T-helper 17 cell (primary cell): ENCODE results near the gene PSD4. TPM values are rescaled to one million over a fixed set of nuclear protein-coding genes. Genes with fewer than 3 reads are reported as not detected.
A peak's percentile ranks its signal among the peaks of the same experiment; 100 is the strongest.

Source experiments
- ATAC-seq: fragments of 150-1000 bp; cut with Tn5 transposase; 2 replicates; pipeline ENCODE4 v1.10.0; 2021; ENCODE audit warnings: mild to moderate bottlenecking, moderate library complexity
- DNase-seq, 3 donors: peaks; one replicate each; pipeline versions ENCODE4 v3.0.0 to v3.0.0-alpha.2; 2020 to 2021
- H3K9me3 ChIP-seq: one replicate; pipeline ENCODE4 v1.7.0; 2013; ENCODE audit warnings: low read length, mild to moderate bottlenecking; ENCODE audit not compliant: control insufficient read depth, poor library complexity, severe bottlenecking
- H3K27ac Mint-ChIP-seq: one replicate; pipeline ENCODE4 v1.8.0; 2022; ENCODE audit warnings: mild to moderate bottlenecking, moderate library complexity, mixed read lengths
- H3K27me3 Mint-ChIP-seq: one replicate; pipeline ENCODE4 v1.8.0; 2022; ENCODE audit warnings: mixed read lengths
- H3K36me3 Mint-ChIP-seq: one replicate; pipeline ENCODE4 v1.8.0; 2022; ENCODE audit warnings: low read depth, mixed read lengths
- H3K4me1 Mint-ChIP-seq: one replicate; pipeline ENCODE4 v1.8.0; 2022; ENCODE audit warnings: mild to moderate bottlenecking, mixed read lengths
- H3K4me3 Mint-ChIP-seq: one replicate; pipeline ENCODE4 v1.8.0; 2022; ENCODE audit warnings: mild to moderate bottlenecking, moderate library complexity, mixed read lengths
- total RNA-seq, 4 donors: library from RNA in 2 of 4; stranded (reverse) in 2 of 4; gene quantifications; one replicate each; pipeline ENCODE4 v1.2.3 and lab custom pipeline; 2022 to 2026

PSD4 gene
- total RNA-seq, 2 donors from 2014 or later, result 141 to 160 TPM

GRCh38 chr2:113178891-113179290 is 5.1 kb downstream of the PSD4 start:
- DNase-seq, result no peak
- Mint-ChIP-seq H3K27me3 (no peaks in the 10 kb centered on the region), H3K4me3 (peak overlapping the region; percentile 88), H3K4me1 (peaks cover 65% of the 10 kb centered on the region), H3K36me3 (peaks cover 3% of the 10 kb centered on the region), H3K27ac (peak overlapping the region; percentile 95)
- H3K9me3 ChIP-seq, result no peaks in the 10 kb centered on the region
- no peak for ATAC-seq

- no peaks in the 10 kb centered on the region for H3K27me3 Mint-ChIP-seq
Observed at GRCh38 chr2:113179446-113180045, 5.8 kb downstream of the PSD4 start.

GRCh38 chr2:113180131-113180946 is 6.6 kb downstream of the PSD4 start:
- Mint-ChIP-seq H3K4me1 (peaks cover 66% of the 10 kb centered on the region), H3K4me3 (peak overlapping the region; percentile 80), H3K27me3 (no peaks in the 10 kb centered on the region), H3K36me3 (peaks cover 4% of the 10 kb centered on the region), H3K27ac (peak overlapping the region; percentile 95)
- no peak for DNase-seq
- no peak for ATAC-seq
- H3K9me3 ChIP-seq, result no peaks in the 10 kb centered on the region

More at GRCh38 chr2:113179446-113180045, 5.8 kb downstream of the PSD4 start:
- peak overlapping the region; percentile 88 for H3K4me3 Mint-ChIP-seq
- ATAC-seq (no peak), DNase-seq (no peak)
- H3K4me1 Mint-ChIP-seq, result peaks cover 64% of the 10 kb centered on the region
- H3K36me3 Mint-ChIP-seq, result peaks cover 4% of the 10 kb centered on the region
- H3K27ac Mint-ChIP-seq, result peak overlapping the region; percentile 95
- no peaks in the 10 kb centered on the region for H3K9me3 ChIP-seq

- peak overlapping the region; percentile 80 for H3K4me3 Mint-ChIP-seq
- peak overlapping the region; percentile 95 for H3K27ac Mint-ChIP-seq
- peak; percentile 62 for ATAC-seq
- H3K4me1 Mint-ChIP-seq, result peaks cover 71% of the 10 kb centered on the region
- DNase-seq, result no peak
- no peaks in the 10 kb centered on the region for H3K27me3 Mint-ChIP-seq
- H3K9me3 ChIP-seq, result no peaks in the 10 kb centered on the region
- H3K36me3 Mint-ChIP-seq, result peaks cover 6% of the 10 kb centered on the region
Observed at GRCh38 chr2:113181258-113182051, 7.7 kb downstream of the PSD4 start.

GRCh38 chr2:113182471-113183260 is 8.9 kb downstream of the PSD4 start:
- no peaks in the 10 kb centered on the region for H3K9me3 ChIP-seq
- Mint-ChIP-seq H3K27ac (peak overlapping the region; percentile 95), H3K27me3 (no peaks in the 10 kb centered on the region), H3K4me1 (peaks cover 70% of the 10 kb centered on the region), H3K4me3 (no peak overlapping the region), H3K36me3 (peaks cover 9% of the 10 kb centered on the region)
- DNase-seq (no peak), ATAC-seq (no peak)

GRCh38 chr2:113183264-113183663 is 9.5 kb downstream of the PSD4 start:
- H3K27ac Mint-ChIP-seq, result peak overlapping the region; percentile 87
- H3K4me1 Mint-ChIP-seq, result peaks cover 69% of the 10 kb centered on the region
- H3K36me3 Mint-ChIP-seq, result peaks cover 11% of the 10 kb centered on the region
- H3K9me3 ChIP-seq, result no peaks in the 10 kb centered on the region
- DNase-seq (no peak), ATAC-seq (no peak)
- no peaks in the 10 kb centered on the region for H3K27me3 Mint-ChIP-seq
- H3K4me3 Mint-ChIP-seq, result no peak overlapping the region

GRCh38 chr2:113183703-113184102 is 9.9 kb downstream of the PSD4 start:
- ATAC-seq, result no peak
- H3K36me3 Mint-ChIP-seq, result peaks cover 11% of the 10 kb centered on the region

GRCh38 chr2:113184531-113185230 is 10.9 kb downstream of the PSD4 start:
- Mint-ChIP-seq H3K4me1 (peaks cover 62% of the 10 kb centered on the region), H3K27me3 (no peaks in the 10 kb centered on the region), H3K4me3 (peak overlapping the region; percentile 45), H3K36me3 (peaks cover 11% of the 10 kb centered on the region), H3K27ac (peak overlapping the region; percentile 87)
- no peaks in the 10 kb centered on the region for H3K9me3 ChIP-seq
- ATAC-seq (no peak), DNase-seq (no peak)

More at GRCh38 chr2:113183703-113184102, 9.9 kb downstream of the PSD4 start:
- DNase-seq, result no peak
- peak overlapping the region; percentile 87 for H3K27ac Mint-ChIP-seq
- peaks cover 65% of the 10 kb centered on the region for H3K4me1 Mint-ChIP-seq
- H3K27me3 Mint-ChIP-seq, result no peaks in the 10 kb centered on the region
- no peaks in the 10 kb centered on the region for H3K9me3 ChIP-seq
- H3K4me3 Mint-ChIP-seq, result peak overlapping the region; percentile 49

- peak overlapping the region; percentile 87 for H3K27ac Mint-ChIP-seq
- H3K4me3 Mint-ChIP-seq, result no peak overlapping the region
- peaks cover 11% of the 10 kb centered on the region for H3K36me3 Mint-ChIP-seq
Observed at GRCh38 chr2:113185664-113186432, 12.1 kb downstream of the PSD4 start.

GRCh38 chr2:113186433-113186796 is 12.6 kb downstream of the PSD4 start:
- ATAC-seq (no peak), DNase-seq (no peak)
- H3K36me3 Mint-ChIP-seq, result peaks cover 11% of the 10 kb centered on the region
- no peak overlapping the region for H3K4me3 Mint-ChIP-seq
- H3K9me3 ChIP-seq, result no peaks in the 10 kb centered on the region
- H3K4me1 Mint-ChIP-seq, result peaks cover 53% of the 10 kb centered on the region
- H3K27me3 Mint-ChIP-seq, result no peaks in the 10 kb centered on the region
- peak overlapping the region; percentile 87 for H3K27ac Mint-ChIP-seq

More at GRCh38 chr2:113185664-113186432, 12.1 kb downstream of the PSD4 start:
- no peak for ATAC-seq
- H3K4me1 Mint-ChIP-seq, result peaks cover 58% of the 10 kb centered on the region
- no peak for DNase-seq
- H3K27me3 Mint-ChIP-seq, result no peaks in the 10 kb centered on the region
- H3K9me3 ChIP-seq, result no peaks in the 10 kb centered on the region

- ATAC-seq (no peak), DNase-seq (no peak)
- Mint-ChIP-seq H3K4me1 (peaks cover 47% of the 10 kb centered on the region), H3K36me3 (peaks cover 14% of the 10 kb centered on the region), H3K4me3 (no peak overlapping the region), H3K27me3 (no peaks in the 10 kb centered on the region), H3K27ac (peak overlapping the region; percentile 89)
- no peaks in the 10 kb centered on the region for H3K9me3 ChIP-seq
Observed at GRCh38 chr2:113187771-113188170, 14.0 kb downstream of the PSD4 start.
